WTC11 (cell line): Measurements from ENCODE around the gene SORCS2. TPM values are rescaled to one million over a fixed set of nuclear protein-coding genes. Genes with fewer than 3 reads are reported as not detected.

Source experiments
- ATAC-seq: fragments of 200-7000 bp; cut with Tn5 transposase; 2 replicates; pipeline ENCODE4 v1.10.0; 2021; ENCODE audit warnings: mild to moderate bottlenecking, moderate library complexity
- CTCF ChIA-PET: fragments of 300-600 bp; sonication (Branson Sonifier 250); formaldehyde crosslinking; loops from one replicate; lab custom pipeline; 2021; ENCODE audit warnings: antibody characterized with exemption; lab: Charles Lee
- POLR2A ChIA-PET: fragments of 350-600 bp; sonication (Branson Sonifier 250); formaldehyde crosslinking; loops from one replicate; lab custom pipeline; 2021; ENCODE audit warnings: antibody characterized with exemption; lab: Charles Lee
- DNase-seq: peaks from one replicate; pipeline ENCODE4 v3.0.0; 2021; ENCODE audit warnings: low spot score
- H3K27ac Mint-ChIP-seq: 2 replicates; pipeline ENCODE4 v1.8.0; 2021; ENCODE audit warnings: mixed read lengths
- H3K27me3 Mint-ChIP-seq: 2 replicates; pipeline ENCODE4 v1.8.0; 2021; ENCODE audit warnings: low read depth, mild to moderate bottlenecking, moderate library complexity, mixed read lengths
- H3K36me3 Mint-ChIP-seq: 2 replicates; pipeline ENCODE4 v1.8.0; 2021; ENCODE audit warnings: mixed read lengths
- H3K4me1 Mint-ChIP-seq: 2 replicates; pipeline ENCODE4 v1.8.0; 2022; ENCODE audit warnings: mixed read lengths
- H3K4me3 Mint-ChIP-seq: 2 replicates; pipeline ENCODE4 v1.8.0; 2021; ENCODE audit warnings: mild to moderate bottlenecking, moderate library complexity, mixed read lengths
- H3K9me3 Mint-ChIP-seq: 2 replicates; pipeline ENCODE4 v1.8.0; 2021; ENCODE audit warnings: mixed read lengths
- AFF4 ChIP-seq: sonication (generic); formaldehyde crosslinking; IDR thresholded peaks from 2 replicates; pipeline ENCODE4 v1.8.1; 2023; ENCODE audit warnings: mild to moderate bottlenecking, missing genetic modification reagents, borderline replicate concordance
- CREB1 ChIP-seq: sonication (generic); formaldehyde crosslinking; IDR thresholded peaks from 2 replicates; pipeline ENCODE4 v1.8.0; 2023; ENCODE audit warnings: mild to moderate bottlenecking, missing genetic modification reagents
- ELF4 ChIP-seq: sonication (generic); formaldehyde crosslinking; IDR thresholded peaks from 2 replicates; pipeline ENCODE4 v1.8.1; 2022; ENCODE audit warnings: low read depth, mild to moderate bottlenecking, moderate library complexity, missing genetic modification reagents
- ERG ChIP-seq: fragments of 250-450 bp; sonication (Bioruptor Pico); IDR thresholded peaks from 2 replicates; pipeline ENCODE4 v1.8.0; 2021; ENCODE audit warnings: mild to moderate bottlenecking
- ETV6 ChIP-seq: sonication (generic); formaldehyde crosslinking; IDR thresholded peaks from 2 replicates; pipeline ENCODE4 v1.8.1; 2022; ENCODE audit warnings: mild to moderate bottlenecking, missing genetic modification reagents
- HMGA2 ChIP-seq: fragments of 250-450 bp; sonication (Bioruptor Pico); IDR thresholded peaks from 2 replicates; pipeline ENCODE4 v1.4.0; 2021; ENCODE audit warnings: mild to moderate bottlenecking, moderate library complexity
- JUN ChIP-seq: sonication (generic); formaldehyde crosslinking; IDR thresholded peaks from 2 replicates; pipeline ENCODE4 v1.8.0; 2023; ENCODE audit warnings: mild to moderate bottlenecking, missing genetic modification reagents
- KAT7 ChIP-seq: sonication (generic); formaldehyde crosslinking; IDR thresholded peaks from 2 replicates; pipeline ENCODE4 v1.8.1; 2023; ENCODE audit warnings: missing genetic modification reagents, mild to moderate bottlenecking, borderline replicate concordance
- NFATC4 ChIP-seq: fragments of 250-450 bp; sonication (Bioruptor Pico); IDR thresholded peaks from 2 replicates; pipeline ENCODE4 v1.9.0; 2021; ENCODE audit warnings: mild to moderate bottlenecking
- PREB ChIP-seq: sonication (generic); formaldehyde crosslinking; IDR thresholded peaks from 2 replicates; pipeline ENCODE4 v1.8.1; 2022; ENCODE audit warnings: mild to moderate bottlenecking, missing genetic modification reagents, moderate library complexity, borderline replicate concordance
- STAT6 ChIP-seq: sonication (generic); formaldehyde crosslinking; conservative IDR thresholded peaks from 2 replicates; pipeline ENCODE4 v1.8.1; 2023; ENCODE audit warnings: mild to moderate bottlenecking, low read depth, missing genetic modification reagents, moderate library complexity
- TEAD1 ChIP-seq: sonication (generic); formaldehyde crosslinking; IDR thresholded peaks from 2 replicates; pipeline ENCODE4 v1.8.0; 2022; ENCODE audit warnings: mild to moderate bottlenecking, missing genetic modification reagents
- TEAD4 ChIP-seq: sonication (generic); formaldehyde crosslinking; IDR thresholded peaks from 2 replicates; pipeline ENCODE4 v1.8.0; 2022; ENCODE audit warnings: mild to moderate bottlenecking, missing genetic modification reagents
- TP53 ChIP-seq: sonication (generic); formaldehyde crosslinking; IDR thresholded peaks from 2 replicates; pipeline ENCODE4 v1.8.1; 2023; ENCODE audit warnings: mild to moderate bottlenecking, missing genetic modification reagents
- USF2 ChIP-seq: sonication (generic); formaldehyde crosslinking; IDR thresholded peaks from 2 replicates; pipeline ENCODE4 v1.8.1; 2023; ENCODE audit warnings: mild to moderate bottlenecking, missing genetic modification reagents, moderate library complexity
- ZNF219 ChIP-seq: sonication (generic); formaldehyde crosslinking; IDR thresholded peaks from 2 replicates; pipeline ENCODE4 v1.8.0; 2023; ENCODE audit warnings: missing genetic modification reagents, mild to moderate bottlenecking, borderline replicate concordance
- ZNF396 ChIP-seq: fragments of 250-450 bp; sonication (Bioruptor Pico); IDR thresholded peaks from 2 replicates; pipeline ENCODE4 v1.8.0; 2021; ENCODE audit warnings: mild to moderate bottlenecking, moderate library complexity, borderline replicate concordance
- ZNF416 ChIP-seq: fragments of 250-450 bp; sonication (Bioruptor Pico); IDR thresholded peaks from 2 replicates; pipeline ENCODE4 v1.9.0; 2021; ENCODE audit warnings: mild to moderate bottlenecking, inconsistent platforms
- ZSCAN18 ChIP-seq: fragments of 250-450 bp; sonication (Bioruptor Pico); IDR thresholded peaks from 2 replicates; pipeline ENCODE4 v2.1.2; 2022; ENCODE audit warnings: mild to moderate bottlenecking, moderate library complexity
- total RNA-seq: library from RNA; stranded (reverse); gene quantifications from 3 replicates; pipeline ENCODE4 v1.2.3, GENCODE V29; 2021

The SORCS2 gene
- total RNA-seq, 1 experiment from 2014 or later = 6.6 TPM

- Mint-ChIP-seq H3K27me3 (peaks cover 3% of the 10 kb centered on the region; the same call in 1 of the 2 replicates), H3K4me3 (no peak overlapping the region), H3K9me3 (no peaks in the 10 kb centered on the region), H3K36me3 (no peaks in the 10 kb centered on the region), H3K4me1 (no peaks in the 10 kb centered on the region), H3K27ac (no peak overlapping the region)
- ChIA-PET POLR2A (no interaction called here), CTCF (no interaction called here)
- TF ChIP-seq ELF4 (CRISPR knock-in tag) (no peak), JUN (no peak), ERG (CRISPR knock-in tag) (no peak), TP53 (CRISPR knock-in tag) (no peak), AFF4 (no peak), ZNF219 (CRISPR knock-in tag) (no peak), HMGA2 (CRISPR knock-in tag) (no peak), TEAD1 (CRISPR knock-in tag) (no peak), ZNF416 (no peak), NFATC4 (CRISPR knock-in tag) (no peak), CREB1 (CRISPR knock-in tag) (no peak), TEAD4 (CRISPR knock-in tag) (no peak), KAT7 (CRISPR knock-in tag) (no peak), PREB (no peak), ZSCAN18 (CRISPR knock-in tag) (no peak), ZNF396 (CRISPR knock-in tag) (no peak), ETV6 (CRISPR knock-in tag) (no peak), USF2 (CRISPR knock-in tag) (no peak), STAT6 (CRISPR knock-in tag) (no peak)
- DNase-seq (no peak), ATAC-seq (no peak)
Measured at GRCh38 chr4:7745301-7745885, 553.1 kb downstream of the SORCS2 start.
